RCC 7860 (cell line): ENCODE measurements around the gene PCP4.
A peak's percentile ranks its signal among the peaks of the same experiment; 100 is the strongest.

Source experiments
- DNase-seq: peaks from one replicate; pipeline ENCODE4 v3.0.0-alpha.2; 2015; ENCODE audit warnings: low spot score
- FAIRE-seq: peaks from 2 replicates; lab custom pipeline; 2012; peaks lifted over from hg19 to GRCh38; lab: Jason Lieb, UNC

The PCP4 gene

DNA sequence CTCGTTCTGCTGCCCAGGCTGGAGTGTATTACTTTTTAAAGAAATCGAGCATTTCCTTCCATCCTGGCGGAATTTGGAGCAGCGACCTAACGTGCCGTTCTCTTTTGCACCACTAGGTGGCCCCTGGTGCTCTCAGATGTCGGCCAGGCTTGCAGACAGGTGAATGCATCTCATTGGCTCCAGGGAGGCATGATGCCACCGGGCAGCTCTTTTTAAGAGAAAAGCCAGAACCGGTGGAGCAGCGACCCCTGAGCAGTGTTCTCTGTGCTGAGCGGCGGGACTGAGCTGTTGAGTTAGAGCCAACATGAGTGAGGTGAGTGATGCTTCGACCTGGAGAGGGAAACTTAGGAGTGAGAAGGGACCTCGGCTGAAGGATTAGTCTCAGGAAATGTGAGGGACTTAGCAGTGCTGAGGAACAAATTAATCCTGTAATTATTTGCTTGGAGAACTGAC, at the start of gene PCP4:
TSS of gene PCP4 (plus strand) at position 241 of the 453 bp plus-strand sequence. CDS start at position 305, 64 bp downstream.
- DNase-seq (peak; percentile 23), FAIRE-seq (no peak)

DNA sequence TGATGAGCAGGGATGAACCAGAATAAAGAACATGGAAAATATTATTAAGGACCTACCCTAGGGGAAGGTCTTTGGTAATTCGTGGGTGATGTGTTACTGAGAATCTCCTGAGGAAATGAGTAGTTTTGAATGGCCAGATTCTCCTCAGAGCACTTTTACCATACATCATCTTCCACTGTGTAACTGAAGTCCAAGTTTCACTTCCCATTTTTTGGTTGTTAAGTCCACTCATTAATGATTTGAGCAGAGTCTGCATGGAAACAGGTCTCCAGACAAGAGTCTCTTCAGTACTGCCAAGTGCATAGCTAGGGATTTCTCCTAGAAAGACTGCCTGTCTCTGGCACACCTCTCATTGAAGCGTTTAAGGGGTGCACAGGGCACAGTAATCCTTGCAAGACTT, 48.7 kb upstream of the PCP4 start:
- DNase-seq (no peak), FAIRE-seq (no peak)

DNA sequence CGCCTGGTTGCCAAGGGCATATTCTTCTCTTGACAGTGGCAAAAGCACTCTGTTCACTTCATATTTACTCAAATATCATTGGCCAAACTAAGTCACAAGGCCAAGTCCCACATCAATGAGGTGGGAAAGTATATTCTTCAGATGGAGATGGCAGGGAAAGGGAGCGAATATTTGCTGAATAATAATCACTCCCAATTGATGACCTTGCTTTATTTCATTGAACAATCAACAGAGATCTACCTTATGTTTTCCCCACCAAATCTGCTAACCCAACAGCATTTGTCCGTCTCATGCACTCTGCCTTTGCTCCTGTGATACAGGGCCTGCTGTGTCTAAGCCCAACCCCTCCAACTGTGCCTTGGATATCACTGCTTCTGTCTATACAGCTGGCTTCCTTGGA, 45.2 kb upstream of the PCP4 start:
- FAIRE-seq, result no peak
- DNase-seq, result no peak

GRCh38 chr21:39825250-39825649, 42.0 kb upstream of the PCP4 start:
- DNase-seq, result no peak
- FAIRE-seq, result no peak

DNA sequence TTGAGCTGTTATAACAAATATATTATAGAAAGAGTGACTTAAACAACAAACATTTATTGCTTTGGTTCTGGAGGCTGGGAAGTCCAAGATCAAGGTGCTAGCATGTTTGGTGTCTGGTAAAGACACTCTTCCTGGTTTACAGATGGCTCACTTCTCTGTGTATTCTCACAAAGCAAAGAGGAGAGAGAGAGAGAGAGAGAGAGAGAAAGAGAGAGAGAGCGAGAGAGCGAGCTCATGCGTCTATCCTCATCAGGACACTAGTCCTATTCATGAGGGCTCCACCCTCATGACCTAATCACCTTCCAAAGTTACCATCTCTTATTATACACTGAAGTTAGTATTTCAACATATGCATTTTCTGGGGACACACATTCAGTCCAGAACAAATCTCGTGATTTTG, 32.7 kb upstream of the PCP4 start:
- no peak for FAIRE-seq
- DNase-seq, result no peak

DNA sequence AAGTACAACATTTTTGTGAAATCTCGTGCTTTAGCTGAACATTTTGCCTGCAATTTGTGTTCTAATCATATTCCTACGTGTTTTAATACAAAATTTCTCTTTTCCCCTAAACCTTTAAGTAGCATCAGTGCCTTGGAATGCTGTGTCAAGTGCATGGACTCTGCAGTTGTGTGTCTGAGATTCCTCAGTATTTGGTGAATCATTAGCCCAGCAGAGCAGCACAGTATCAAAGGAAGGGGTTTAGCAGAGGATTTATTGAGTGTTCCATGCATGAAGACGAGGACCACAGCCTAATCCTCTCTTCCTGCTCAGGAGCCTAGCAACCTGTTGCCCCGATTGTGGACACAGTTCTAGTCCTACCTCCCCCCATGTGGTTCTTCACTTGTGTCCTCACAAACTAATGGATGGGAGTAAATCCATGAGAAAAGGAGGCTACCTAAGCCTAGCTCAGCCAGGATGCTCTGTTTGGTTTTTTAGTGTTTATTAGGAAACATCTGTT, 29.3 kb upstream of the PCP4 start:
- FAIRE-seq (no peak), DNase-seq (no peak)

DNA sequence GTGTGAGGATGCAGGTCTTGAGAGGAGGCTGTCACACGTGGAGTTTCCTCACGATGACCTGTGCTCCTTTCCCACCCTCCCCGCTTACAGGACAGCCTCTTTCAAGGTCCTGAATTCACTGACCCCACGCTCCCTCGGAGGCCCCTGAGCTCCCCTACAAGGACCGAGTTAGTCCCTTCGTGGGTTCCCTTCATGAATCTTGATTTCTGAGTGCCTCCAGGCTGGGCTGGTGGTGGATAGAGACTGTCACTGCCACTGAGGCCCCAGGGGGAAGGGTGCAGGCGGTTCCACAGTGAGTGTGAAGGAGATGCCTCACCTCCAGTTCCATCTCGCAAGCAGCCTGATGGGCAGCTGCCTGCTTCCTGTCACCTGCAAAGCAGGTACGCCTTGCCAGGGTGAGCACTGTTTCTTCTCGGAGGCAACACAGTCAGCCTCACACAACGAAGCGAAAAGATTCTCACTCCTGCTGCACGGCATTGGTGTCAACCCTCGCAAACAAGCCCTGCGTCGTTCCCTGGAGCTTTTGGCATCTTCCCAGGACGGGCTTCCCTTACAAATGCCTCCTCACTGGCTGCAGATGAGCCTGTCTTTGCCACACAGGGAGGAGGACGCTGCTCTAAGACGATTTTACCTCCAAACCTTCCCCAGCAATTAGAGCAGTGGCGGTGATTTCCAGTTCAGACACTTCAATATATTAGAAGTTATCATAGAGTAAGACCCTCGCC, 26.7 kb upstream of the PCP4 start:
- DNase-seq, result no peak
- no peak for FAIRE-seq

- FAIRE-seq, result no peak
Measured at GRCh38 chr21:39842741-39843459, 24.3 kb upstream of the PCP4 start.

DNA sequence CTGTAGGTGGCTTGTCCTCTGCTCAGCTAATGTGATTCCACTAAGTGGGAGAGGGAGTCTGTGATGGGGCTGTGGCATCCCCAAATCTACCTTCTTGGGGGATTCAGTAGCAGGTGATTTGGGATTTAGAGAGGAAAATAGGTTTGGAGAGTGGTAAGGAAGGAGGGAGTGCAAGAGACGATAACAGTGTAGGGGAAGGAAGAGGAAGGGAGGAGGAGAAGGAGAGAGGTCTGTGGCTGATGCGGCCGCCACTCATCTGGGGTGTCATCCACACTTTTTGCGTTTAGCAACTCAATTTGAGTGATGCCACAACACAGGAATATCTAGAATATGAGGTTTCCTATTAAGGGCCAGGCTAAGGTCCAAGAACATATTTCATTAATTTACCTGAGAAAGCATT, 23.8 kb upstream of the PCP4 start:
- no peak for FAIRE-seq

More at GRCh38 chr21:39842741-39843459, 24.3 kb upstream of the PCP4 start:
- DNase-seq, result no peak

DNA sequence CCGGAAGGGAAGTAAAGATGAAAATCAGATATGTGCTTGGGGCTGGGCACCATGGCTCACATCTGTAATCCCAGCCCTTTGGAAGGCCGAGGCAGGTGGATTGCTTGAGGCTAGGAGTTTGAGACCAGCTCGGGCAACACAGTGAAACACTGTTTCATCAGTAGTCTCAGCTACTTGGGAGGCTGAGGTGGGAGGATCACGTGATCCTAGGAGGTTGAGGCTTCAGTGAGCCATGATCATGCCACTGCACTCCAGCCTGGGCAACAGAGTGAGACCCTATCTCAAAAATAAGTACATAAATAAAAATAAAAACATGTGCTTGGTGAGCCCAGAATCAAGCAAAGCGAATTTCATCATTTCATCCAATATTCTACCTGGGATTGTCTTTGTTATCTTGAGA, 23.3 kb upstream of the PCP4 start:
- FAIRE-seq (no peak), DNase-seq (no peak)

More for the DNA sequence above, 23.8 kb upstream of the PCP4 start:
- DNase-seq, result no peak

DNA sequence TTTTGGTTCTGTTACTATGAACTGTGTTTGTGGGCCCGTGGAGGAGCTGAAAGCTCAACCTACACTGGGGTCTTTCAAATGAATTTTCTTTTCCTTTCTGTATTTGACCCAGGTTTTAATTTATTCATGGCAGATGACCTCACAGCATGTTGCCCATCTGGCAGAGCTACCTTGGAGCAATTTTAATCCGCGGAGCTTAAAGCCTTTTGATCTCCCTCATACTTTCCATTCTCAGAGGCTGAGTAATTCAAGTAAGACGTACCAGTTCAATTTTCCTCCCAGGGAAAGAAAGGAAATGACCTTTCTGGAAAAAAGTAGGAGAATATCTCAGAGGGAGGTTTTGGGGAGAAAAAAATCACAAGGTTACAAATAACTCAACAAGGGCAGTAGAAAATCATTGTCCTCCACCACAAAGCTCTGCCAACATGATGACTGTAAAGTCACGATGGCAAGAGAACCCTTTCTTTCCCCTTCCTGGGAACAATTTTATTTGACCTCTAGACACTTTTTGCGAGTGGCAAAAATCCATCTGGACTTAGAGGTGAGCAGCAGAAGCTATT, 21.6 kb upstream of the PCP4 start:
- DNase-seq, result no peak
- no peak for FAIRE-seq

DNA sequence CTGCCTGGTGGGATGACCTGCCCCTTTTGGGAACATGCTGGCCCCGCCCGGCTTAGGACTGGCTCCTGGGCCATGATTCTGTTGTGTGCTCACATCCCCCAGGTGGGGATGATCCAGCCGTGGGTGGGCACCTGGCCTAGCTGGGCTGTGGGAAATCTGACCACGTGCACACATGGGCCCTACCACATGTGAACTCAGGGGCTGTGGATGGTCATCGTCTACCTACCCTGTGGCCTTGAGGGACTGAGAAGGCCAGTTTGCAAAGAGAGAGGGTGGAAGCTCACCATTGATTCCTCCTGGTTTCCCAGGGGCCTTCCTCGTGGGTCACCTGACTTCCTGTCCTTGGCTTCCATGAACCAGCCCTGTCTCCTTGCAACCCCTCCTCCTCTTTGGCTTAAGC, 19.4 kb upstream of the PCP4 start:
- no peak for DNase-seq
- FAIRE-seq, result no peak

DNA sequence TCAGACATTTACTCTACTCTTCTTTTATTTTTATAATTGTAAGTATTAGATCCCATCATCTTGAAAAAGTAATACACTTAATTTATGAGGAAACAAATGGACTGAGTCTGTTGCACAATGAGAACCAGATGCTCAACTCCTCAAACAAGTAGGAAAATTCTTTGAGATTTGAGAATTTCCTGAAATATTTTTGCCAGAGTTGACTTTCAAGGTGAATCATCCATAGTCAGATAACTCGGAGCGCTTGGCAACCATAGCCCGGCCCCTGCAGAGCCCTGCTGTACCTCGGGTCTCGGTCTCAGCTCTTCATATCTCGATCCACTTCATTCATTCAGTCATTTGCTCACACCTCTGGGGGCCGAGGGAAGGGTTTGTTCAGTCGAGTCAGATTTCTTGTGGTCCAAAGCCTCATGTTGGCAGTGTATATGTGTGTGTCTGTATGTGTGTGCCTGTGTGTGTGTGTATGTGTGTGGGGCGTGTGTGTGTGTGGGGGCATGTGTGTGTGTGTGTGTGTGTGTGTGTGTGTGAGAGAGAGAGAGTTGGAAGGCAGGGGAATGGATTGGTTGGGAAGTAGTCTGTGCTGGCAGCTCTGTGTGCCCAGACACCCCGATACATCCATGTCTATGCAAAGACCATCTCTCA, 18.1 kb upstream of the PCP4 start:
- FAIRE-seq (no peak), DNase-seq (no peak)

DNA sequence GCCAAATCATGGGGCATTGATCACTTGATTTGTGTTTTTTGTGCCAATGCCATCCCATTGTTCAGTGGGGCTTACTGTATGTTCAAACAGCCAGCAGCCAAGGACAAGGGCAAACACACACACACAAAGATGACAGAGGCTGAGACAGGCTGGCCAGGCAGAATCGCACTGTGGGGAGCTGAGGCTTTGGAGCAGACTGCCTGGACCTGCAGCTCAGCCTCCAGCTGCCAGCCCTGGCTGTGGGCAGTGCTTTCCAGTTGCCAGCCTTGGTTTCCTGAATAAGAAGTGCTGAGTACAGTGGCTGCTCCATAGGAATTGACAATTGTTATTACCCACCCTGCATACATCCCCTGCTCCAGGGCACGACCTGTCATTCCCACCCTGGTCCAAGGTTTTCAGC, 16.9 kb upstream of the PCP4 start:
- FAIRE-seq (no peak), DNase-seq (no peak)

DNA sequence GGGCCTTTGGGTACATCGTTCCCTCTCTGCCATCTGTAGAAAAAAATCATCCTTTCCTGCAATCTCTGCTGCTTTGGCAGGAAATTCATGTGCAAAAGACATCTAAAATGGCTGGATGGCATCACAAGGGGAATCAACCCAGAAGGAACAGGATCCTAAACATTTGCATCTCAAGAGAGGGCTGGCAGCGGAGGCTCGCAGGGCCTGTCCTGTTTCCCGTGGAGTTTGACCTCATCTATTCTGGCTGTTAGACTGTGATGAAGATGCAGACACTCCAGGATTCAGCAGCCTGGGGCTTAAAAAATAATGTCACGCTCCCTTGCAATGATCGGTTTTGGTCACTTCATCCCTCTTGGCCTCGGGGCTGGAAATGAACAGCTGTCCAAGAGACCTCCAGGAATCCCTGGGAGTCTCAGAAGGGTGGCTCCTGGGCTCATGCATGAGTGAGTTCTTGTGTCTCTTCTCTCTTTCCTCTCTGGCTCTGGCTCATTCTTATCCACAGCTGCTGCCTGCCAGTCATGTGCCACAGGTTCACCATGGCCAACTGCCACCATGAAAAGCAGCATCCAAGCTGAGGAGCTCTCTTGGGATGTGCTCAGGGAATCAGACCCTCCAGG, 16.1 kb upstream of the PCP4 start:
- DNase-seq (no peak), FAIRE-seq (no peak)

DNA sequence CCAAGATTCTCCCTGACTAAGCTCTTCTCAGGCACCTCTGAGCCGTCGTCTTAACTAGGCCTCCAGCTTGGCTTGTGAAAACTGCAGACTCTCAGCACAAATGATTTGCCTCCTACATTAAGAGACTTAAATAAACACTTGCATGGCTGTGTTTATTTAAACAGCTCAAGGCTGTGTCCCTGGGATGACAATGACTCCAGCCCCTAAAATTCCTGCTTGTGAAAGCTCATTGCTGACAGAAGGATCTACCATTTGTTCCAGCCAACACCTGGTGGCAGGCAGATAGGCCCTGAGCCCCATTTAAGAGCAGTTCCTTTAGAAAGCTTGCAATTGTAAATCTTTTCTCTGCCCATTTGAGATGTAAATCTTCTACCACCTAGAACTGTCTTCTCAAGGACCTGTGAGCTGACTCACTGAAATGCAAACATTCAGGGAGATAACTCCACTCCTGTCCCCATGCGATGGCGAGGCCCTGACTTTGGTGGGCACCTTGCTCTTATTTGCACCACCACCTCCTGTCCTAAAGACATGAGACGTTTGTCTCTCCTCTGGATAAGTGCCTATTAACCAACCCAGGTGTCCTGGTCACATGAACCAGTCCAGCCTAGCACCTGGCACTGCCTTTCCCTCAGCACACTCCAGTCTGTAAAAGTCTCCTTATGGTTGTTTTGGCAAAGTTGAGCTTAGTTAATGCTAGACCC, 15.1 kb upstream of the PCP4 start:
- no peak for DNase-seq
- FAIRE-seq, result no peak

- FAIRE-seq (no peak), DNase-seq (no peak)
Measured at GRCh38 chr21:39852726-39853500, 14.3 kb upstream of the PCP4 start.

DNA sequence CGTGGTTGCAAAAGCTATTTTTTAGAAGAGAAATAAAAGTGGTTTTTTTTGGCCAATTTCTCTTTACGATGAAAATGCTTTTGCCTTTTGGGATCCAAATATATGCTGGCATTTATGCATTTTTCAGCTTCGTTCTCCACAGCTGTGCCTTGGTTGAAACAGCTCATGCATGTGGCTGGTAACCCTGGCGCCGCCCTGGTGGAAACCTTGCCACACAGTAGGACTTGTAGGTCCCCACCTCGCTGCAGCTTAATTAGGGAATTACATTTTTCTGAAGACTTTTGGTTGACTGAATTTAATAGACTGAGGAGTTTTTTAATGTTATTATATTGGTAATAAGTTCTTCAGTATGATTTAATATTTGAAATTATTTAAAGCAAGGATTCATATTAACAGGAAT, 12.7 kb upstream of the PCP4 start:
- FAIRE-seq, result no peak
- no peak for DNase-seq

DNA sequence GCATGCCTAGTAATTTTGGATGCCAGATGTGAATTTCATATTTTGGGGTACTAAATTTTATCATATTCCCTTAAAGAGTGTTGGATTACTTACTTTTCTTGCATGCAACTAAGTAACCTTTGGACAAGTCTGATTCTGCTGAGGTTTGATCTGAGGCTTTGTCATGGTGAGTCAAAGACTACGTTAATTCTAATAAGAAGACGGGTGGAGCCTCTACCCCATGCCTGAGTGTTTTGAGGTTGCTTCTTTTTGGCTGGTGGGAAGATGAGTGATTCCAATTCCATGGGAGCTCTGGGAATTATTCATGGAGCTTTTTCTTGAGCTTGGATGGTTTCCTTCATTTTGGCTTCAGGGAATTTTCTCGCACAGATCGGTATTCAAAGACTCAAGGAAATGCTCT, 11.6 kb upstream of the PCP4 start:
- DNase-seq, result no peak
- no peak for FAIRE-seq

GRCh38 chr21:39860600-39860999, 6.6 kb upstream of the PCP4 start:
- FAIRE-seq, result no peak

More at GRCh38 chr21:39860600-39860999, 6.6 kb upstream of the PCP4 start:
- no peak for DNase-seq
